T-helper 2 cell treated with Interferon-gamma antibody and Interleukin-4, amounts not matched to agents 5 μg/mL and 100 μg/mL, for 36 hours (primary cell): ENCODE results near the gene PTPRG.

Source experiments
- DNase-seq: peaks from one replicate; pipeline ENCODE4 v3.0.0; 2021; ENCODE audit warnings: low spot score
- H3K27ac Mint-ChIP-seq: one replicate; pipeline ENCODE4 v1.8.0; 2021; ENCODE audit warnings: mild to moderate bottlenecking, mixed read lengths
- H3K27me3 Mint-ChIP-seq: one replicate; pipeline ENCODE4 v1.8.0; 2021; ENCODE audit warnings: low read depth, mixed read lengths
- H3K36me3 Mint-ChIP-seq: one replicate; pipeline ENCODE4 v1.8.0; 2021; ENCODE audit warnings: low read depth, mixed read lengths
- H3K4me1 Mint-ChIP-seq: one replicate; pipeline ENCODE4 v1.8.0; 2021; ENCODE audit warnings: low read depth, mixed read lengths
- H3K4me3 Mint-ChIP-seq: one replicate; pipeline ENCODE4 v1.8.0; 2022; ENCODE audit warnings: mild to moderate bottlenecking, moderate library complexity, mixed read lengths
- H3K9me3 Mint-ChIP-seq: one replicate; pipeline ENCODE4 v1.8.0; 2021; ENCODE audit warnings: mixed read lengths

PTPRG gene

GRCh38 chr3:61919371-61919770 lies 358.0 kb downstream of the PTPRG start:
- no peak overlapping the region for H3K27ac Mint-ChIP-seq
- no peaks in the 10 kb centered on the region for H3K27me3 Mint-ChIP-seq
- H3K4me3 Mint-ChIP-seq: no peak overlapping the region
- no peaks in the 10 kb centered on the region for H3K4me1 Mint-ChIP-seq
- DNase-seq: no peak
- H3K36me3 Mint-ChIP-seq: no peaks in the 10 kb centered on the region
- H3K9me3 Mint-ChIP-seq: no peaks in the 10 kb centered on the region

- no peak overlapping the region for H3K27ac Mint-ChIP-seq
- no peak for DNase-seq
- H3K4me1 Mint-ChIP-seq: no peaks in the 10 kb centered on the region
- no peaks in the 10 kb centered on the region for H3K27me3 Mint-ChIP-seq
- H3K36me3 Mint-ChIP-seq: no peaks in the 10 kb centered on the region
- H3K4me3 Mint-ChIP-seq: no peak overlapping the region
- no peaks in the 10 kb centered on the region for H3K9me3 Mint-ChIP-seq
Observed at GRCh38 chr3:61922118-61922517, 360.7 kb downstream of the PTPRG start.

GRCh38 chr3:61924090-61924735 lies 362.8 kb downstream of the PTPRG start:
- no peak for DNase-seq
- no peaks in the 10 kb centered on the region for H3K9me3 Mint-ChIP-seq
- H3K36me3 Mint-ChIP-seq: no peaks in the 10 kb centered on the region
- H3K4me1 Mint-ChIP-seq: no peaks in the 10 kb centered on the region
- no peak overlapping the region for H3K4me3 Mint-ChIP-seq
- no peak overlapping the region for H3K27ac Mint-ChIP-seq
- H3K27me3 Mint-ChIP-seq: no peaks in the 10 kb centered on the region

- Mint-ChIP-seq H3K27ac (no peak overlapping the region), H3K9me3 (no peaks in the 10 kb centered on the region), H3K4me1 (no peaks in the 10 kb centered on the region), H3K36me3 (no peaks in the 10 kb centered on the region), H3K27me3 (no peaks in the 10 kb centered on the region), H3K4me3 (no peak overlapping the region)
- no peak for DNase-seq
Observed at GRCh38 chr3:61924991-61925390, 363.6 kb downstream of the PTPRG start.

- H3K27me3 Mint-ChIP-seq: no peaks in the 10 kb centered on the region
- no peaks in the 10 kb centered on the region for H3K9me3 Mint-ChIP-seq
- H3K4me3 Mint-ChIP-seq: no peak overlapping the region
- no peaks in the 10 kb centered on the region for H3K4me1 Mint-ChIP-seq
- H3K36me3 Mint-ChIP-seq: no peaks in the 10 kb centered on the region
- H3K27ac Mint-ChIP-seq: no peak overlapping the region
- DNase-seq: no peak
Observed at GRCh38 chr3:61925721-61926120, 364.4 kb downstream of the PTPRG start.

GRCh38 chr3:61926923-61927322 lies 365.6 kb downstream of the PTPRG start:
- Mint-ChIP-seq H3K27me3 (no peaks in the 10 kb centered on the region), H3K9me3 (no peaks in the 10 kb centered on the region)

GRCh38 chr3:61927332-61927731 lies 366.0 kb downstream of the PTPRG start:
- Mint-ChIP-seq H3K4me3 (no peak overlapping the region), H3K36me3 (no peaks in the 10 kb centered on the region), H3K27ac (no peak overlapping the region), H3K4me1 (no peaks in the 10 kb centered on the region), H3K9me3 (no peaks in the 10 kb centered on the region), H3K27me3 (no peaks in the 10 kb centered on the region)
- DNase-seq: no peak

More at GRCh38 chr3:61926923-61927322, 365.6 kb downstream of the PTPRG start:
- no peak for DNase-seq
- Mint-ChIP-seq H3K4me3 (no peak overlapping the region), H3K27ac (no peak overlapping the region), H3K36me3 (no peaks in the 10 kb centered on the region), H3K4me1 (no peaks in the 10 kb centered on the region)

GRCh38 chr3:61928039-61928438 lies 366.7 kb downstream of the PTPRG start:
- Mint-ChIP-seq H3K4me1 (no peaks in the 10 kb centered on the region), H3K27ac (no peak overlapping the region), H3K9me3 (no peaks in the 10 kb centered on the region), H3K4me3 (no peak overlapping the region), H3K27me3 (no peaks in the 10 kb centered on the region), H3K36me3 (no peaks in the 10 kb centered on the region)
- no peak for DNase-seq

- no peaks in the 10 kb centered on the region for H3K4me1 Mint-ChIP-seq
- no peaks in the 10 kb centered on the region for H3K36me3 Mint-ChIP-seq
- no peak for DNase-seq
- no peaks in the 10 kb centered on the region for H3K27me3 Mint-ChIP-seq
- no peak overlapping the region for H3K27ac Mint-ChIP-seq
- H3K4me3 Mint-ChIP-seq: no peak overlapping the region
- H3K9me3 Mint-ChIP-seq: no peaks in the 10 kb centered on the region
Observed at GRCh38 chr3:61928776-61929314, 367.5 kb downstream of the PTPRG start.

- Mint-ChIP-seq H3K9me3 (no peaks in the 10 kb centered on the region), H3K27me3 (no peaks in the 10 kb centered on the region), H3K27ac (no peak overlapping the region), H3K4me3 (no peak overlapping the region), H3K4me1 (no peaks in the 10 kb centered on the region), H3K36me3 (no peaks in the 10 kb centered on the region)
- no peak for DNase-seq
Observed at GRCh38 chr3:61929617-61930016, 368.2 kb downstream of the PTPRG start.

GRCh38 chr3:61932499-61932898 lies 371.1 kb downstream of the PTPRG start:
- H3K36me3 Mint-ChIP-seq: no peaks in the 10 kb centered on the region
- H3K27me3 Mint-ChIP-seq: no peaks in the 10 kb centered on the region
- no peak overlapping the region for H3K4me3 Mint-ChIP-seq
- DNase-seq: no peak
- H3K9me3 Mint-ChIP-seq: no peaks in the 10 kb centered on the region
- H3K27ac Mint-ChIP-seq: no peak overlapping the region
- no peaks in the 10 kb centered on the region for H3K4me1 Mint-ChIP-seq

- H3K4me1 Mint-ChIP-seq: no peaks in the 10 kb centered on the region
- H3K9me3 Mint-ChIP-seq: no peaks in the 10 kb centered on the region
- no peak overlapping the region for H3K4me3 Mint-ChIP-seq
- no peak for DNase-seq
- H3K27me3 Mint-ChIP-seq: no peaks in the 10 kb centered on the region
- H3K36me3 Mint-ChIP-seq: no peaks in the 10 kb centered on the region
- no peak overlapping the region for H3K27ac Mint-ChIP-seq
Observed at GRCh38 chr3:61933798-61934504, 372.6 kb downstream of the PTPRG start.

GRCh38 chr3:61934505-61934871 lies 373.1 kb downstream of the PTPRG start:
- Mint-ChIP-seq H3K27me3 (no peaks in the 10 kb centered on the region), H3K4me3 (no peak overlapping the region), H3K36me3 (no peaks in the 10 kb centered on the region), H3K4me1 (no peaks in the 10 kb centered on the region), H3K27ac (no peak overlapping the region), H3K9me3 (no peaks in the 10 kb centered on the region)
- DNase-seq: no peak

- no peak overlapping the region for H3K4me3 Mint-ChIP-seq
- DNase-seq: no peak
- no peaks in the 10 kb centered on the region for H3K36me3 Mint-ChIP-seq
- no peak overlapping the region for H3K27ac Mint-ChIP-seq
- no peaks in the 10 kb centered on the region for H3K9me3 Mint-ChIP-seq
- no peaks in the 10 kb centered on the region for H3K27me3 Mint-ChIP-seq
- H3K4me1 Mint-ChIP-seq: no peaks in the 10 kb centered on the region
Observed at GRCh38 chr3:61935814-61936213, 374.4 kb downstream of the PTPRG start.
